HEK293 (cell line): ENCODE results near the gene TEX261.

Source experiments
- CTCF ChIP-seq: fragments of 450-650 bp; formaldehyde crosslinking; IDR thresholded peaks from 2 replicates; pipeline ENCODE4 v1.5.1; 2016; ENCODE audit warnings: missing biosample characterization, missing genetic modification characterization
- KLF10 ChIP-seq: fragments of 450-650 bp; IDR thresholded peaks from 2 replicates; pipeline ENCODE4 v1.5.1; 2018; ENCODE audit warnings: missing biosample characterization, mild to moderate bottlenecking, missing genetic modification characterization
- PATZ1 ChIP-seq: fragments of 450-650 bp; formaldehyde crosslinking; IDR thresholded peaks from 2 replicates; pipeline ENCODE4 v1.5.1; 2016; ENCODE audit warnings: missing biosample characterization, missing genetic modification characterization
- PRDM10 ChIP-seq: fragments of 450-650 bp; formaldehyde crosslinking; IDR thresholded peaks from 2 replicates; pipeline ENCODE4 v1.5.1; 2016; ENCODE audit warnings: missing biosample characterization, missing genetic modification characterization
- PRDM2 ChIP-seq: fragments of 450-650 bp; formaldehyde crosslinking; IDR thresholded peaks from 2 replicates; pipeline ENCODE4 v1.5.1; 2016; ENCODE audit warnings: missing biosample characterization, missing genetic modification characterization, borderline replicate concordance
- ZBTB20 ChIP-seq: fragments of 450-650 bp; formaldehyde crosslinking; IDR thresholded peaks from 2 replicates; pipeline ENCODE4 v1.5.1; 2016; ENCODE audit warnings: missing biosample characterization, missing genetic modification characterization
- ZBTB44 ChIP-seq: fragments of 450-650 bp; IDR thresholded peaks from 2 replicates; pipeline ENCODE4 v1.5.1; 2018; ENCODE audit warnings: missing biosample characterization, mild to moderate bottlenecking, missing genetic modification characterization
- ZNF274 ChIP-seq, 2 experiments: fragments of 200-500 bp in 1 of 2; fragments of 450-650 bp in 1 of 2; sonication (Bioruptor generic) in 1 of 2; formaldehyde crosslinking in 1 of 2; IDR thresholded peaks; 2 replicates each; pipeline versions ENCODE4 v1.5.1 to v1.6.1; 2014 to 2016; ENCODE audit warnings: borderline replicate concordance in 1 of 2, inconsistent platforms in 1 of 2, low read length in 1 of 2, missing biosample characterization in 1 of 2, missing genetic modification characterization in 1 of 2
- ZNF629 ChIP-seq: fragments of 450-650 bp; formaldehyde crosslinking; IDR thresholded peaks from 2 replicates; pipeline ENCODE4 v1.5.1; 2017; ENCODE audit warnings: missing biosample characterization, missing genetic modification characterization
- ZNF707 ChIP-seq: fragments of 450-650 bp; formaldehyde crosslinking; IDR thresholded peaks from 2 replicates; pipeline ENCODE4 v1.5.1; 2016; ENCODE audit warnings: missing biosample characterization, missing genetic modification characterization

GRCh38 chr2:70947556-70948184 is 47.0 kb downstream of the TEX261 start:
- TF ChIP-seq CTCF (tag by site-specific recombination) (no peak), PATZ1 (tag by site-specific recombination) (no peak), ZBTB44 (no peak), ZNF274 (IDR thresholded peaks at IDR 0.05; ENCODE audit: low read length) (no peak), ZNF274 (tag by site-specific recombination; IDR thresholded peaks at IDR 0.05; ENCODE audit: borderline replicate concordance) (no peak), ZBTB20 (0 out of 2 replicates have a peak, but pooled peaks have one; percentile 9), KLF10 (tag by site-specific recombination) (no peak), ZNF707 (tag by site-specific recombination) (no peak), PRDM10 (no peak), ZNF629 (tag by site-specific recombination) (no peak), PRDM2 (tag by site-specific recombination) (no peak)
